HL-60/S4 (cell line): ENCODE data around the gene CYBRD1.
"Not testable (repeated sequence)": the region's sequence is repeated elsewhere in the genome, so short reads cannot be mapped to it uniquely, and the experiment has no call there.

Experiments used
- in situ Hi-C: fragments of 300-500 bp; cut with MboI; formaldehyde crosslinking; loops from 2 replicates; pipeline ENCODE4 v1.14.3; 2022; ENCODE audit warnings: low sequenced_read_pairs

Gene CYBRD1, protein sequence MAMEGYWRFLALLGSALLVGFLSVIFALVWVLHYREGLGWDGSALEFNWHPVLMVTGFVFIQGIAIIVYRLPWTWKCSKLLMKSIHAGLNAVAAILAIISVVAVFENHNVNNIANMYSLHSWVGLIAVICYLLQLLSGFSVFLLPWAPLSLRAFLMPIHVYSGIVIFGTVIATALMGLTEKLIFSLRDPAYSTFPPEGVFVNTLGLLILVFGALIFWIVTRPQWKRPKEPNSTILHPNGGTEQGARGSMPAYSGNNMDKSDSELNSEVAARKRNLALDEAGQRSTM

DNA sequence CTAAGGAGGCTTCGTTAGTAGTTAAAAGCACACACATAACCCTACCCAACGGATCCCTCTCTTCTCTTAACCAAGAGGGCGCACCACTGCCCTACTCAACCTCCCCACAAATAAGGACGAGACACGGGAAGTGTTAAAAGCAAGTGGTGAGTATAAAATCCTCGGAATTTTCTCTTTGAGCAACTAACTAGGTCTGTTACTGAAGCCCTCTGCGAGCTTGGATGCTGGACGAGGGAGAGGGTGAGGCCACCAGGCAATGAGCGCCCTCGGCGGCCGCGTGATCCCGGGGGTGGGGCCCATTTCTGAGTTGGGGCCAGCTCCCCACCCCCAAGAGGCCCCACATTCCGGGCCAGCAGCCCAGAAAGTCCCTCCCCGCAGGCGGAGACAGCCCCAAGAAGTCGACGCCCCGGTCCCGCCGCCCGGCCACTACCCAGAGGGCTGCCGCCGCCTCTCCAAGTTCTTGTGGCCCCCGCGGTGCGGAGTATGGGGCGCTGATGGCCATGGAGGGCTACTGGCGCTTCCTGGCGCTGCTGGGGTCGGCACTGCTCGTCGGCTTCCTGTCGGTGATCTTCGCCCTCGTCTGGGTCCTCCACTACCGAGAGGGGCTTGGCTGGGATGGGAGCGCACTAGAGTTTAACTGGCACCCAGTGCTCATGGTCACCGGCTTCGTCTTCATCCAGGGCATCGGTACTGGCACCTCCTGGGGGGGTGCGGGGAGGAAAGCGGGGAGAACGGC, at the start of gene CYBRD1:
TSS of gene CYBRD1 (plus strand) at position 423 of the 736 bp plus-strand sequence. CDS start at position 495, 72 bp downstream.
- in situ Hi-C loops: no loop called here

DNA sequence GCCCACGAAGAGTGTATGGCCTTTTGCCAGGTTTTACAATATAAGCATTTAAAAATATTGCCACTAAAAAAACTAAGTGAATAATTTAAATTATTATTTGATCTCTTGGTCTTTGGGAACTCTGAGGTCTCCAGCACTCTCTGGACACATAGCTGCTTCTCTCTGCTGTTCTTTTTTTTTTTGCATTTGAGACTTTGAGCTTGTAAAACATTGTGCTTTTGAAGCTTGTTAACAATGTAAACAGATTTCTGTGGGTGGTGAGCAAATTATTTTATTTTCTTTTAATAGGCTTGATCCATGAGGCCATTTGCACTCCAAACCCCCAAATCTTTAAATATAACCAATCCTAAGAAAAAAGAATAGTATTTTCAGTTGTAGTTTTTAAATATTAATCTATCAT, 46.3 kb upstream of the CYBRD1 start:
- in situ Hi-C loops: no loop called here

DNA sequence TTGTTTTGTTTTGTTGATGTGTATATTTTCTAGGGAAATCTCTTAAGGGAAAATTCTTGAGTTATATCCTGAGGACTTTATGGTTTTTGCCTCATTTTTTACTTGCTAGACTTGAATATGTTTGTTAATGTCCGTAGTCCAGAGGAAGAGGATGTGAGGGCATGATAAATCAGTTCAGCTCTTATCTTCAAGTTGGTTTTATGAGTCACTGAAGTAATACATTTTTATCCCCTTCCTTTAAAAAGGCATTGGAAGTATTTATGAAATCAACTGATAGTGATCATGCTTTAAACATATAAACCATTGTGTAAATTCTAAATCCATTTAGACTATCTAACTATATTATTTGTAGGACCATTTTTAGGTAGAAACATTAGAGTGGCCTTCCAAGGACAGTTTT, 43.9 kb upstream of the CYBRD1 start:
- in situ Hi-C loops: no loop called here

DNA sequence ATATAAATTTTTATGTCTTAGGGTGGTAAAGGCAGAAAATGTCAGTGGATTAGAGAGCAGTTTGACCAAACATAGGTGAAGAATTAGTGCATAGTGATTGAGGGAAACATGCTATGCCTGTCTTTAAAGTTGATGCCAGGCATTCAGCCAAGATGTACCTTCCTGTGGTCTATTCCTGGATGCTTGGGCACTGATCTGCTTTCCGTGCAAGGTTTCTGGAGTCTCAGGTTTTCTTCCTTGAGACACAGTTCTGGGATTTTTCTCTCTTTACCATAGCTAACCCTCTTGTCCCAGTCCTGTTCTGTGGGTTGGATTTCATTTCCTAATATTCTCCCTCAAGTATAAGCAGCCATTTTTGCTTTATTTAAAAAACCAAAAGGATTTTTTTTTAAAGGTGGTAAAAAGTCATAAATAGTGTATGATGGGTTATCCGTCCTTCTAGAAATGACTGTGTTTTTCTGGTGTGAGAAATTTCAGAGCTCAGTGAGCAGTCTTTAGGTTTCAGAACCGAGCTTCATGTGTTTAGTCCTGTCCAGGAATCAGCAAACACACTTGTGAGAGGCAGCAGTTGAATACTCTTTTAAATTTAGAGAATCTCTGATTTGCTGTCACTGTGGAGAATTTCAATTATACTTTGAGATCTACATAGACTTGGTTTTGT, 43.0 kb upstream of the CYBRD1 start:
- in situ Hi-C loops: no loop called here

DNA sequence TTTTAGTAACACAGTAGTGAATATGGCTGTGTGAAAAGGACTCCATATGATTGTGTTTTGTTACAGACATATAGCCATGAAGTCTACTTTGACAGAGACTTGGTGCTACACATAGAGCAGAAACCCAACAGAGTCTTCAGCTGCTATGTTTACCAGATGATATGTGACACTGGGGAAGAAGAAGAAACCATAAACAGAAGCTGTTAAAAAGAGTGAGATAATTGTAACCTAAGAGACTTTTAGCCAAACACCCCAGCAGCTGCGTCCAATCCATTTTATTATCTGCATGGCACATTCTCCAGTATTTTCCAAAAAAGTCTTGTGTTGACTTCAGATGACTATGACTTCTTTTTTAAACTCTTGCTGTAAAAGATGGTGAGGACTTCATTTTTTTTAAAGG, 41.4 kb upstream of the CYBRD1 start:
- in situ Hi-C loops: no loop called here

DNA sequence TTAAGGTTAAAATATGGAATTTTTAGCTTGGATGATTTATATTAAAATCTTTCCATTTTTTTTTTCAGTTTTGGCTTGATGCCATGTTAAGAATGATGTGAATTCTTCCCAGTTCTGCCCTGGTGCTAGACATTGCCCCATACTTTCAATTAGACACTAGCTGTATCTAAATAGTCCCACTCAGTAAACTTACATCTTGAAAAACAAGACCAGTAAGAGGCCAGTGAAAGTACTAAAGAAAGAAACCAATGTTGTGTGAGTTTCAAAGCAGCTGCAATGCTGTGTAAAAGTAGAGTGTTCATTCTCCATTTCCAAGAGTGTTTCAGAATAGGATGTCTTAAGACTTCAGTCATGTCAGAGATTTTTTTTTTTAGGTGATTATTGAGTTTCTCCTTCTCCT, 40.0 kb upstream of the CYBRD1 start:
- in situ Hi-C loops: no loop called here

DNA sequence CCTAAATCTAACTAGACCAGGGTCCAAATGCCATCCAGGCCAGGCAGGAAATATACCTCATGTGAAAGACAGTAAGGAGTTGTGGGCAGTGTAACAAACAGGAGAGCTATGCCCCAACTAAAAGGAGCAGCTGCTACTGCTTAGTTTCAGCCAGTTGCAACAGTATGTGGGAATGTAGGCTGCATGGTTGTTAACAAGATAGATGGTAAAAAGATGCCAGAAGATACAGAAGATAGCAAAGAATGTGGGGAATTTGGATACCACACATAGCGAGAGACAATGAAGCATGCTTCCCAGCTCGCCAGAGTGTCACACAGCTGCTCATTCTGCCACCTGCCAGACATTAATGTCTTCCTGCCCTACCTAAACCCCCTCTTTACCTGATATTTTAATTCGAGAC, 39.4 kb upstream of the CYBRD1 start:
- in situ Hi-C loops: no loop called here

DNA sequence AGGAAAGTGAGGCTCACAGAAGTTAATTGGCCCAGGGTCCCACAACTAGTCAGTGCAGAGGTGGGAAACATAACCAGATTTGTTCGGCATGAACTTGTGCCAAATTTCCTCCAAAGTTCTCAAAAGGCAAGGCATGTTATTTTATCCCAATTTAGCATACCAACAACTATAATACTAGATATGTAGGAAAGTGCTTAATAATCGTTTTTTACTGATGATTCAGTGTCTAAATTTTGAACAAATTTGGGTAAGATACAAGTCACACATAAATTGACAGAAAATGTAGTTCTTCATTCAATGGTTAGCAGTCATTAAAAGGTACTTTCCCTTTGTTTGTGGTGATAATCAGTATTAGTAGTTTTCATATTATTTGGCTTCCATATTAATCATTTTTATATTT, 38.5 kb upstream of the CYBRD1 start:
- in situ Hi-C loops: no loop called here

DNA sequence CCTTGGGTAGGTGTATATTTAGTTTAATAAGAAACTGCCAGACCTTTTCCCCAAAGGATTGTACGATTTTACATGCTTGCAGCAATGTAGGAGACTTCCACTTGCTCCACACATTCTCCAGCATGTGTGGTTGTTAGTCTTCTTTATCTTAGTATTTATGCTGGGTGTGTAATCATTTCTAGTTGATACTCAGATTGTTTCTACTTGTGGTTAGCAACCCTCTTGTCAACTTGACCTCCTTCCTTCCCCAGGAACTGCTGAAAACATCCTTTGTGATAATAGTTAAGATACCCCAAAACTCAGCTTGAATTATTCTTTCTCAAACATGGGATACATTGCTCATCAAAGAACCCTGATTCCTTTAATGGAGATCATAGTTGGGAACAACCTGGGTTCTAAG, 37.2 kb upstream of the CYBRD1 start:
- in situ Hi-C loops: no loop called here

DNA sequence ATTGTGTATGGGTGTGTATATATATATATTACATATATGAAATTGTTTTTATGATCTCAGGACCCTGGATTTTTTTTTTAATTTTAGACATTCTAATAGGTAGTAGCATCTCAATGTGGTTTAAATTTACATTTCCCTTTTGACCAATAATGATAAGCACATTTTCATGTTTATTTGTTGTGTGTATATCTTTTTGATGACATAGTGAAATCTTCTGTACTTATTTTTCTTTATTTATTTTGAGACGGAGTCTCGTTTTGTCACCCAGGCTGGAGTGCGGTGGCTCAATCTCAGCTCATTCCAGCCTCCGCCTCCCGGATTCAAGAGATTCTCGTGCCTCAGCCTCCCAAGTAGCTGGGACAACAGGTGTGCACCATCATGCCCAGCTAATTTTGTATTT, 35.1 kb upstream of the CYBRD1 start:
- in situ Hi-C loops: no loop called here

DNA sequence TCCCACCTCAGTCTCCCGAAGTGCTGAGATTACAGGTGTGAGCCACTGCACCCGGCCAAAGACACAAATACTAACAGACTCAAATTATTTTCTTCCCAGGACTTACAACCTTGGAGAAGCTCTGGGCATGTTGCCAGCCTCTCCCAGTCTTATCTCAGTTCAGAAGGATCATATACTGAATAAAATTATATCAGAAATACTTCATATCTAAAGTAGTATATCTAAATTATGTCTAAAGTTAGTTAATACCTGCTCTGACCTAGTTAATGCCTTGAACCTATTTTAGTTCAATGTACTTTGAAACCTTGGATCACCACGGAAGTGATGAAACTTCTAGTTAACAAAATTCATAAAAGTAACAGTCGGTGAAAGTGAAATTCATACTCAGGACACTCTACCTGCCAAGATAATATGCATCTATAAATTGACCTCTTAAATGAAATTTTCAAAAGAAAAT, 34.4 kb upstream of the CYBRD1 start:
- in situ Hi-C loops: no loop called here

DNA sequence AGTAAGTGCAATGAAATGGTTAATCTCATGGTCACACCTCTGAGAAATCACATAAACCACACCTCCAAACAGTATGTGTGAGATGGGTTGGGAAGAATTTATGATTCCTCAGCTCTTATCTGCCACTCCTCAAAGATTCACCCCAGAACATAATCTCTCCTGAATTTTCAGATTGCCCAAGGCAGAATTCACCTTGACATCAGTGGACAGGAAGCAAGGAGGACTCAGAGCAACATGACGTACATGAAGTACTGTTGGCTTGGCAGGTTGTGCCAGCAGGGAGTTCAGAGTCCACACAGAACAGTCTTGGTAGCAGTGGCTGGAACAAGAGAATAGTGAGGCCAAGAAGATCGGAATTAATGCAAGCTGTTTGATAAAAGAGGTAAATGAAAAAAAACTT, 31.7 kb upstream of the CYBRD1 start:
- in situ Hi-C loops: no loop called here

DNA sequence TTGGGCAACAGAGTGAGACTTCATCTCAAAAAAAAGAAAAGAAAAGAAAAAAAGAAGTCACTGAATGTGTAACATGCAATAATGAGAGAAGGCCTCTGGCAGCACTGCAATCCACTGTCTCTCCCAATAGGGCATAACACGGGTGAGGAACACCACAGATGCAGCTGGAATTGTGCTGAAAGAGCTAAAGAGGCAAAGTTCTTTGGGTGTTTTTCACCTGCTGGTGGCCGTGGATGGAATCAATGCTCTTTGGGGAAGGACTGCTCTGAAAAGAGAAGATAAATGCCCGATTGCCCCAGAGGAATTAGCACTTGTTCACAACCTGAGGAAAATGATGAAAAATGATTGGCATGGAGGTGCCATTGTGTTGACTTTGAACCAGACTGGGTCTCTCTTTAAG, 31.0 kb upstream of the CYBRD1 start:
- in situ Hi-C loops: no loop called here

DNA sequence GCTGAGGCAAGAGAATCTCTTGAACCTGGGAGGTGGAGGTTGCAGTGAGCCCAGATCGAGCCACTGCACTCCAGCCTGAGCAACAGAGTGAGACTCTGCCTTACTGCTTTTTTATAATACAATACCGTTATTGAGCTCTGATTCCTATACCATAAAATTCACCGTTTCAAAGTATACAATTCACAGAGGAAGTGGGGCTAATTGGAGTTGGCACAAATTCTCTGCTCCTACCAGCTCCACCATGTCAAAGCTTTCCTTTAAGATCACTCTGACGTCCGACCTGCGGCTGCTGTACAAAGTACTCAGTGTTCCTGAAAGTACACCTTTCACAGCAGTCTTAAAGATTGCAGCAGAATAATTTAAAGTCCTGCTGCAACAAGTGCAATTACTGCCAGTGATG, 29.6 kb upstream of the CYBRD1 start:
- in situ Hi-C loops: no loop called here

DNA sequence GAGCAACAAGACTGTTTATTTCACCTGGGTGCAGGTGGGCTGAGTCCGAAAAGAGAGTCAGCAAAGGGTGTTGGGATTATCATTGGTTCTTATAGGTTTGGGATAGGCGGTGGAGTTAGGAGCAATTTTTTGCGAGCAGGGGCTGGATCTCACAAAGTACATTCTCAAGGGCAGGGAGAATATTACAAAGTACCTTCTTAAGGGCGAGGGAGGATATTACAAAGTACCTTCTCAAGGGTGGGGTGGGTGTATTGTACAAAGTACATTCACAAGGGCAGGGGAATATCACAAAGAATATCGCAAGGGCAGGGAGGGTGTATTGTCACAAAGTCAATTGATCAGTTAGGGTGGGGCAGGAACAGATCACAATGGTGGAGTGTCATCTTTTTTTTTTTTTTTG, 24.6 kb upstream of the CYBRD1 start:
- in situ Hi-C loops: not testable (repeated sequence)

DNA sequence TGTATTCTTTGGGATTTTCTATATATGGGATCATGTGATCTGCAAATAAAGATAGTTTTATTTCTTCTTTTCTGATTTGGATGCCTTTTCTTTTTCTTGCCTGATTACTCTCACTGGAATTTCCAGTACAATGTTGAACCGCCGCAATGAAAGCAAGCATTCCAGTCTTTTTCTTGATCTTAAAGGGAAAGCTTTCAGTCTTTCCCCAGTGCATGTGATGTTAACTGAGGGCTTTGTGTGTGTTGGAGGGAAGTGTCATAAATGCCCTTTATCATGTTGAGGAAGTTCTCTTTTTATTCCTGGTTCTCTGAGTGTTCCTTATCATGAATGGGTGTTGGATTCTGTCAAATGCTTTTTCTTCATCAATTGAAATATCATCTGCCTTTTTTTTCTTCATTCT, 16.9 kb upstream of the CYBRD1 start:
- in situ Hi-C loops: no loop called here

DNA sequence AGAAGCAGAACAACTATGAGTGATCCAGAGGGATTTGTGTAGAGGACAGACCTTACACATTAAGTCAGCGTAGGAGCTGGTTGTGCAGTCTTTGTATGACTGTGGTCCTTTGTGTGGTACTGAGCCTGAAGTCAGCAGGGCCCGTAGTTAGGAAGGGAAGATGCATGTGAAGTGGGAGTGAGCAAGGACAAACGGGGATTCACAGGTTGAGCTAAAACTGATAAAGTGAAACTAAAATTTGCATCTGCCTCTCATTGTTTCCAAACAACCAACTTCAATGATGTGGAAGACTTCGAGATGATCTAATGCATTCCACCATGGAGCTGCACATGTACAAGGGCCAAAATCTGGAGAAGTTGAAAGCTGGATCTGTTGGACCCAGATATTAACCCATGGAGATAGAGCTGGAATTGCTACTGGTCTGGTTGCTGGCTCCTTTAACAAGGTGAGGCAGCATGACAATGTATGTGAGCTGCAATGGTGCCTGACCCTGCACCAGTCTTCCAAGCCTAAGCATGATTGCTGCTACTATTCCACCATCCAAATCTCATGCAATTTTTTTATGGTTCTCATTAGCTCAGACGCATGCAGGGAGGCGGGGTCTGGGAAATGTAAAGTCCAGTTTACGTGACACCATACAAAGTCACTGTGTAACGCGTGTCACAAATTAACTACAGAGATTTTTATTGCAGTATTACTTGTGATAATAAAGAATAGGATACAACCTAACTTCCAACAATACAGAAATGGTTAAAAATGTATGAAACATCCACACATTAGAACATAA, 12.1 kb upstream of the CYBRD1 start:
- in situ Hi-C loops: no loop called here

DNA sequence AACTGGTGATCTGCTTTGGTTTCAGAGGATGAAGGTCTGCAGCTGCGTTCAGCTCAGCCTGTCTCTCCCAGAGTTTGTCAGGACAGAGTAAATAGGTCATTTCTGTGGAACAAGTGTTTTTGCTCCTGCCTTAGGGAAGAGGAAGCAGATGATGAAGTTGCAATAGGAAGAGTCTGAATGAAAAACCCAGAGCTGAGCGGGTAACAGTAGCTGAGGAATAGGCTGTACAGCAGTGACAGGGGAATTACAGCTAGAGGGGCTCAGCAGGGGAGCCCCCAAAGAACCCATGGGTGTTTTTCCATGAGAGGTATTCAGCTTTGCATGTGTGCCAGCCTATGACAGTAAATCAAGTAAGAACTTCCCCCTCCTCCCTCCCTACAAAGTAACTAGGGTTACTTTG, 10.3 kb upstream of the CYBRD1 start:
- in situ Hi-C loops: no loop called here

DNA sequence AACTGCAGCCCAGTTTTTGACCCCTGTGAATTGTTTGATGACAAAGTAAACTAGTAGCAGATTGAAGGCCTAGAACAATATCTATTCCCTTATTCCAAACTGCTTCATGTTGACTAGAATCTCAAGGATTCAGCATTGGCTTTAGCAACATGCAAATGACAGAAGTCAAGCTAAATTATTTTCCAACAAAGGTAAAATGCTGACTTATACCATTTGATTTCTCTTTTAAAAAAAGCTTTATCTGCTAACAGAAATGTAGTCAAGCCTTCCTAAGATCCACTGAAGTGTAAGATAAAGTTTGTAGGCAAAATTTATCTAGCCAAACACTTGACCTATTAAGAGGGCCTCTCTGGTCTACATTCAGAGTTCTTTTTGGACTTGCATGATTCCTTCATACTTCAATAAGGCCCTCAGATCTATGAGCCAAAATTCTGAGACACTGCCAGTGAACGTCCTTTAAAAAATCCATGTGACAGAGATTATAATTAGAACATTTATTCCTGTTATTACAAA, 9.5 kb upstream of the CYBRD1 start:
- in situ Hi-C loops: no loop called here

DNA sequence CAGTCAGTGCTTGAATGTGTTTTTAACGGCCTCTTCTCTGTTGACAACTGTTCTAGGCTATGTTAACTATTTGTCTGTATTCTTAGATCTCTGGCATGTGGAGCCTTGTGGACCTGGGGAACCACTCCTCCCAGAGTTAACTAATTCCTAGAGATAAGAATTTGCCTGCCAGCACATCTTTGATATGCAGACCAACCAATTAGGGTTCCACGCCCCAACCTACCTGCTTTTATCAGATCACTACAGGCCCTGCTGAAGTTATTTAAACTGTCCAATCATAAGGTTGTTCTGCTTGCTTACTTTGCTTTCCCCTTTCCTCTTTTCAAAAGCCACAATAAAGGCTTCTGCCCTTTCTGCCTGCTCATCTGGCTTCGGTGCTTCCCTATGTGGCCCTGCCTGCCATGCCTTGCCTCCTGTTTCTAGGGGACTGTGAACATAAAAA, 8.5 kb upstream of the CYBRD1 start:
- in situ Hi-C loops: no loop called here
